HCT116 (cell line): ENCODE measurements around the gene MED9. TPM values are rescaled to one million over a fixed set of nuclear protein-coding genes. Genes with fewer than 3 reads are reported as not detected.

Experiments used
- ATAC-seq: fragments of 200-7000 bp; cut with Tn5 transposase; 2 replicates; pipeline ENCODE4 v1.9.1; 2020; ENCODE audit warnings: mild to moderate bottlenecking, moderate library complexity
- BruUV-seq: library from RNA; stranded (reverse); fragments of 400-500 nt; replicated peaks from 2 replicates; lab custom pipeline; 2021; lab: Mats Ljungman, UMichigan
- CTCF ChIA-PET: fragments of 300-600 bp; sonication (Branson Sonifier 250); formaldehyde crosslinking; loops from one replicate; lab custom pipeline; 2021; ENCODE audit warnings: antibody characterized with exemption; lab: Charles Lee
- POLR2A ChIA-PET: fragments of 300-600, 350-600 bp; sonication (Branson Sonifier 250); formaldehyde crosslinking; loops from one replicate; lab custom pipeline; 2021; ENCODE audit warnings: antibody characterized with exemption; lab: Charles Lee
- RAD21 ChIA-PET, 2 experiments: fragments of 300-600 bp; sonication (Branson Sonifier 250); formaldehyde crosslinking; loops; one replicate each; lab custom pipeline; 2023; ENCODE audit warnings: low total read pairs in 2 of 2; ENCODE audit not compliant: uncharacterized antibody in 2 of 2, unreplicated experiment in 2 of 2, low non-redundant PET in 1 of 2; lab: Charles Lee
- DNase-seq: peaks from one replicate; pipeline ENCODE4 v3.0.0-alpha.2; 2010; ENCODE audit warnings: low read depth, low spot score
- H2AFZ ChIP-seq: fragments of 200-600 bp; shearing (Covaris generic), sonication (generic); 2 replicates; pipeline ENCODE4 v1.6.1; 2017; ENCODE audit warnings: low read depth, mixed run types, mixed read lengths, antibody characterized with exemption, low read length; ENCODE audit not compliant: poor library complexity, severe bottlenecking
- H3K27ac ChIP-seq: 2 replicates; pipeline ENCODE4 v1.5.1; 2012; ENCODE audit warnings: low read depth, low read length
- H3K27me3 ChIP-seq: fragments of 200-600 bp; sonication (generic); 2 replicates; pipeline ENCODE4 v1.6.1; 2016; ENCODE audit warnings: mixed run types, low read length, mixed read lengths; ENCODE audit not compliant: insufficient read depth
- H3K36me3 ChIP-seq, 2 experiments: fragments of 200-500 bp in 1 of 2; fragments of 200-600 bp in 1 of 2; sonication (Bioruptor generic) in 1 of 2; sonication (generic) in 1 of 2; 2 replicates each; pipeline versions ENCODE4 v1.5.1 to v1.6.1; 2014 to 2016; ENCODE audit warnings: low read length in 2 of 2, inconsistent platforms in 1 of 2, mixed read lengths in 1 of 2, mixed run types in 1 of 2; ENCODE audit not compliant: insufficient read depth in 2 of 2, control insufficient read depth in 1 of 2
- H3K4me1 ChIP-seq, 2 experiments: fragments of 200-600 bp in 1 of 2; sonication (generic) in 1 of 2; 2 replicates each; pipeline versions ENCODE4 v1.5.1 to v1.6.1; 2012 to 2017; ENCODE audit warnings: low read length in 2 of 2, inconsistent platforms in 1 of 2, mild to moderate bottlenecking in 1 of 2, mixed read lengths in 1 of 2, mixed run types in 1 of 2, moderate library complexity in 1 of 2; ENCODE audit not compliant: insufficient read depth in 2 of 2, control insufficient read depth in 1 of 2
- H3K4me2 ChIP-seq: fragments of 200-600 bp; sonication (generic); 2 replicates; pipeline ENCODE4 v1.6.1; 2017; ENCODE audit warnings: mixed run types, low read length, mixed read lengths
- H3K4me3 ChIP-seq, 2 experiments: fragments of 200-600 bp in 1 of 2; sonication (generic) in 1 of 2; replicated peaks in 1 of 2; 2 replicates each; pipeline ENCODE4 v1.5.1; 2011 to 2016; ENCODE audit warnings: low read length in 2 of 2, control low read depth in 1 of 2, low read depth in 1 of 2, mild to moderate bottlenecking in 1 of 2, mixed read lengths in 1 of 2, mixed run types in 1 of 2
- H3K79me2 ChIP-seq: fragments of 200-600 bp; sonication (generic); 2 replicates; pipeline ENCODE4 v1.6.1; 2017; ENCODE audit warnings: mild to moderate bottlenecking, mixed run types, low read length, moderate library complexity, mixed read lengths; ENCODE audit not compliant: insufficient read depth
- H3K9ac ChIP-seq: fragments of 200-600 bp; sonication (generic); 2 replicates; pipeline ENCODE4 v1.6.1; 2016; ENCODE audit warnings: low read length, mixed read lengths
- H3K9me2 ChIP-seq: fragments of 200-600 bp; sonication (generic), shearing (Covaris generic); 2 replicates; pipeline ENCODE4 v1.6.1; 2017; ENCODE audit warnings: mixed run types, mild to moderate bottlenecking, moderate library complexity; ENCODE audit not compliant: insufficient read depth
- H3K9me3 ChIP-seq, 2 experiments: fragments of 200-500 bp in 1 of 2; fragments of 200-600 bp in 1 of 2; sonication (Bioruptor generic) in 1 of 2; sonication (generic) in 1 of 2; 2 replicates each; pipeline ENCODE4 v1.6.1; 2014 to 2017; ENCODE audit warnings: low read length in 2 of 2, mixed read lengths in 2 of 2, inconsistent platforms in 1 of 2, low read depth in 1 of 2, mild to moderate bottlenecking in 1 of 2, mixed run types in 1 of 2, moderate library complexity in 1 of 2; ENCODE audit not compliant: control insufficient read depth in 1 of 2, insufficient read depth in 1 of 2
- H4K20me1 ChIP-seq: fragments of 200-600 bp; sonication (generic), shearing (Covaris generic); 2 replicates; pipeline ENCODE4 v1.6.1; 2017; ENCODE audit warnings: mixed run types, mild to moderate bottlenecking, moderate library complexity; ENCODE audit not compliant: insufficient read depth
- CBX3 ChIP-seq: IDR thresholded peaks from 2 replicates; pipeline ENCODE4 v1.6.1; 2012; ENCODE audit warnings: low read depth
- EGR1 ChIP-seq: IDR thresholded peaks from 2 replicates; pipeline ENCODE4 v1.6.1; 2012; ENCODE audit warnings: low read depth
- ELF1 ChIP-seq: IDR thresholded peaks from 2 replicates; pipeline ENCODE4 v1.6.1; 2012; ENCODE audit warnings: low read depth, borderline replicate concordance
- EZH2 ChIP-seq: fragments of 200-600 bp; sonication (generic); IDR thresholded peaks from 2 replicates; pipeline ENCODE4 v1.6.1; 2017; ENCODE audit warnings: antibody characterized with exemption, mixed run types
- POLR2A ChIP-seq: IDR thresholded peaks from 2 replicates; pipeline ENCODE4 v1.7.0; 2011; ENCODE audit warnings: borderline replicate concordance; ENCODE audit not compliant: insufficient read depth, insufficient read length; ENCODE audit errors: extremely low read depth
- POLR2AphosphoS5 ChIP-seq: IDR thresholded peaks from 2 replicates; pipeline ENCODE4 v1.6.1; 2011; ENCODE audit warnings: mild to moderate bottlenecking, low read depth, low read length, moderate library complexity
- RAD21 ChIP-seq: IDR thresholded peaks from 2 replicates; pipeline ENCODE4 v1.6.1; 2012; ENCODE audit warnings: low read depth, mild to moderate bottlenecking
- SIN3A ChIP-seq: IDR thresholded peaks from 2 replicates; pipeline ENCODE4 v1.6.1; 2012; ENCODE audit warnings: low read depth
- SP1 ChIP-seq: IDR thresholded peaks from 2 replicates; pipeline ENCODE4 v1.6.1; 2012; ENCODE audit warnings: low read depth
- SRF ChIP-seq: IDR thresholded peaks from 2 replicates; pipeline ENCODE4 v1.6.1; 2012; ENCODE audit warnings: low read depth
- TCF7L2 ChIP-seq: IDR thresholded peaks from 2 replicates; pipeline ENCODE4 v1.7.0; 2011; ENCODE audit warnings: borderline replicate concordance, inconsistent platforms; ENCODE audit not compliant: insufficient read depth, insufficient read length; ENCODE audit errors: extremely low read depth
- YY1 ChIP-seq: IDR thresholded peaks from 2 replicates; pipeline ENCODE4 v1.6.1; 2011; ENCODE audit warnings: low read length, low read depth, moderate library complexity, mild to moderate bottlenecking; ENCODE audit not compliant: insufficient replicate concordance; ENCODE audit errors: extremely low read depth
- ZBTB33 ChIP-seq: IDR thresholded peaks from 2 replicates; pipeline ENCODE4 v1.6.1; 2011; ENCODE audit warnings: mild to moderate bottlenecking, low read length, moderate library complexity; ENCODE audit not compliant: insufficient replicate concordance; ENCODE audit errors: extremely low read depth
- ZFX ChIP-seq: fragments of 450-650 bp; IDR thresholded peaks from 2 replicates; pipeline ENCODE4 v1.6.1; 2017
- intact Hi-C: fragments of 100-400 bp; cut with micrococcal nuclease; formaldehyde crosslinking; loops from 2 replicates; pipeline ENCODE4 v1.10.0; 2022
- total RNA-seq: library from RNA; stranded (reverse); gene quantifications from one replicate; pipeline ENCODE4 v1.2.1, GENCODE V29; 2021; ENCODE audit not compliant: unreplicated experiment
- TF ChIP-seq, protein P1 (sequence below): IDR thresholded peaks from 2 replicates; pipeline ENCODE4 v1.6.1; 2012
- TF ChIP-seq, protein P2 (sequence below), 3 experiments: fragments of 200-600 bp in 1 of 3; sonication (generic) in 1 of 3; IDR thresholded peaks in 2 of 3; conservative IDR thresholded peaks in 1 of 3; 2 replicates each; pipeline ENCODE4 v1.5.1; 2012 to 2017; ENCODE audit warnings: low read depth in 2 of 3, low read length in 2 of 3, antibody characterized with exemption in 1 of 3, borderline replicate concordance in 1 of 3, control low read depth in 1 of 3, mild to moderate bottlenecking in 1 of 3, mixed read lengths in 1 of 3, mixed run types in 1 of 3, moderate library complexity in 1 of 3; ENCODE audit not compliant: insufficient read depth in 1 of 3

The MED9 gene
- total RNA-seq, 1 experiment from 2014 or later, result 13.9 TPM

DNA sequence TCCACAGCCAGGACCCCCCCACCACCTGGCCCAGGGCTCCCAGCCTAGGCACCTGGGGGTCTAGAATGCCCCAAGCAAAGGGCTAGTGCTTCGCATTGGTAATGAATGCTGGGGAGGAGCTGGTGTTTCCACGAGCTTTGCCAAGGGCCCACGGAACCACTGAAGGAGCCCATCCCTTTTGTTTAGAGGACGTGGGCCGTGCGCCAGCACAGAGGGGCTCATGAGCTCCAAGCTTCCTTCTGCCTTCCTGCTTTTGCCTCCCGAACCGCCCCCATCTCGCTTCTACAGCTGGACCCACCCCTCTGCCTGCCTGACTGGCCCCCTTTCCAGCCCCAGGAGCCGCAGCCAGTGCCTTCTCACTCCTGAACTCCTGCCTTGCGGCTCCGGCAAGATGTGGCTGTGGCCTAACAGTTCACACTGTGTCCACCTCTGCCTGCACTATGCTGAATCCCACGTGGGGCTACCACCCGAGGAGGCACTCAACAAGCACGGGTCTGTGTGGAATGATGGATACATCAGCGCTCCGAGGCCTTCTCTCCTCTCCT is 51.2 kb downstream of the MED9 start (continued):
- TF ChIP-seq CBX3 (no peak), SP1 (no peak), TCF7L2 (no peak), EGR1 (no peak), ZBTB33 (no peak)

GRCh38 chr17:17528696-17529652 is 52.2 kb downstream of the MED9 start:
- ATAC-seq (no peak), DNase-seq (no peak)
- ChIA-PET POLR2A (no interaction called here), CTCF (no interaction called here), RAD21 (no interaction called here)
- Histone ChIP-seq H3K9me2 (no peaks in the 10 kb centered on the region), H3K9ac (no peak overlapping the region), H3K27me3 (no peaks in the 10 kb centered on the region), H4K20me1 (no peaks in the 10 kb centered on the region), H3K27ac (no peak overlapping the region), H3K9me3 (no peaks in the 10 kb centered on the region), H3K79me2 (no peaks in the 10 kb centered on the region), H2AFZ (no peak overlapping the region)
- no TSS peak for BruUV-seq
- intact Hi-C loops, result no loop called here
- TF ChIP-seq SRF (no peak), CBX3 (no peak), POLR2A (no peak), TCF7L2 (no peak), YY1 (no peak), RAD21 (no peak), ZBTB33 (no peak), SIN3A (no peak), POLR2AphosphoS5 (no peak), ELF1 (no peak), EZH2 (no peak), SP1 (no peak), EGR1 (no peak), ZFX (no peak)
- TF ChIP-seq, protein P1, sequence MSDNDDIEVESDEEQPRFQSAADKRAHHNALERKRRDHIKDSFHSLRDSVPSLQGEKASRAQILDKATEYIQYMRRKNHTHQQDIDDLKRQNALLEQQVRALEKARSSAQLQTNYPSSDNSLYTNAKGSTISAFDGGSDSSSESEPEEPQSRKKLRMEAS, result no peak
- TF ChIP-seq, protein P2, sequence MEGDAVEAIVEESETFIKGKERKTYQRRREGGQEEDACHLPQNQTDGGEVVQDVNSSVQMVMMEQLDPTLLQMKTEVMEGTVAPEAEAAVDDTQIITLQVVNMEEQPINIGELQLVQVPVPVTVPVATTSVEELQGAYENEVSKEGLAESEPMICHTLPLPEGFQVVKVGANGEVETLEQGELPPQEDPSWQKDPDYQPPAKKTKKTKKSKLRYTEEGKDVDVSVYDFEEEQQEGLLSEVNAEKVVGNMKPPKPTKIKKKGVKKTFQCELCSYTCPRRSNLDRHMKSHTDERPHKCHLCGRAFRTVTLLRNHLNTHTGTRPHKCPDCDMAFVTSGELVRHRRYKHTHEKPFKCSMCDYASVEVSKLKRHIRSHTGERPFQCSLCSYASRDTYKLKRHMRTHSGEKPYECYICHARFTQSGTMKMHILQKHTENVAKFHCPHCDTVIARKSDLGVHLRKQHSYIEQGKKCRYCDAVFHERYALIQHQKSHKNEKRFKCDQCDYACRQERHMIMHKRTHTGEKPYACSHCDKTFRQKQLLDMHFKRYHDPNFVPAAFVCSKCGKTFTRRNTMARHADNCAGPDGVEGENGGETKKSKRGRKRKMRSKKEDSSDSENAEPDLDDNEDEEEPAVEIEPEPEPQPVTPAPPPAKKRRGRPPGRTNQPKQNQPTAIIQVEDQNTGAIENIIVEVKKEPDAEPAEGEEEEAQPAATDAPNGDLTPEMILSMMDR (IDR thresholded peaks at IDR 0.05 in 2 of 3, conservative IDR thresholded peaks at IDR 0.05 in 1 of 3; ENCODE audit: borderline replicate concordance in 1 of 3, insufficient read depth in 1 of 3, low read depth in 2 of 3, low read length in 2 of 3), result no peak
- TF ChIP-seq, all 23 proteins: peak for 0
- Histone ChIP-seq H3K36me3 (no peaks in the 10 kb centered on the region), H3K4me3 (no peak overlapping the region), H3K4me1 (no peaks in the 10 kb centered on the region), H3K4me2 (no peak overlapping the region)
